SK-N-SH treated with all-trans-retinoic acid at 6 μM for 48 hours (cell line): ENCODE results near the gene RGS4.

Experiments
- ARNTL ChIP-seq: fragments of 450-650 bp; formaldehyde crosslinking; IDR thresholded peaks from 2 replicates; pipeline ENCODE4 v1.5.0; 2020; ENCODE audit warnings: low read depth, mild to moderate bottlenecking, moderate library complexity, borderline replicate concordance
- RARB ChIP-seq: fragments of 250-450 bp; sonication (Bioruptor Pico); IDR thresholded peaks from 2 replicates; pipeline ENCODE4 v1.8.0; 2021; ENCODE audit warnings: mild to moderate bottlenecking, moderate library complexity
- TCF4 ChIP-seq: fragments of 250-450 bp; sonication (Bioruptor Pico); IDR thresholded peaks from 2 replicates; pipeline ENCODE4 v1.8.0; 2021; ENCODE audit warnings: mild to moderate bottlenecking, moderate library complexity, borderline replicate concordance
- TF ChIP-seq, protein P1 (sequence below): fragments of 250-450 bp; sonication (Bioruptor Pico); IDR thresholded peaks from 2 replicates; pipeline ENCODE4 v1.8.0; 2021; ENCODE audit warnings: low read depth, mild to moderate bottlenecking, moderate library complexity, borderline replicate concordance

DNA sequence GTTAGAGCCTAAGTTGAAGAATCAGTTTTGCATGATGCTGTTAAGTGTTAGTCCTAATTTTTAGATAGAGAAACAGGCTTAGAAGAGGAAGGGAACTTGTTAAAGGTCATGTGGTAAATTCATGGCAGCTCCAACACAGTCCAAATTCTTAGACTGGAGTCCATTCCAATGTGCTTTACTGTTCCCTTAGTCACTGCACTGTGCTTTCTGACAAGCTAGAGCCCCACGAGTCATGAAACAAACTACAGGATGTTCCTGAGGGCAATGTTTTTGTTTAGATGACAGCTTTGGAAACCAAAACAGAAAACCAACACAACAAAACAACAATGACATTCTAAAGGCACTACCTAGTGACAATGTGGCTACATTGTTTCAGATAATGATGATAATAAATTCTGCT lies 23.1 kb upstream of the RGS4 start:
- TF ChIP-seq RARB (CRISPR knock-in tag) = no peak
- TF ChIP-seq, protein P1, sequence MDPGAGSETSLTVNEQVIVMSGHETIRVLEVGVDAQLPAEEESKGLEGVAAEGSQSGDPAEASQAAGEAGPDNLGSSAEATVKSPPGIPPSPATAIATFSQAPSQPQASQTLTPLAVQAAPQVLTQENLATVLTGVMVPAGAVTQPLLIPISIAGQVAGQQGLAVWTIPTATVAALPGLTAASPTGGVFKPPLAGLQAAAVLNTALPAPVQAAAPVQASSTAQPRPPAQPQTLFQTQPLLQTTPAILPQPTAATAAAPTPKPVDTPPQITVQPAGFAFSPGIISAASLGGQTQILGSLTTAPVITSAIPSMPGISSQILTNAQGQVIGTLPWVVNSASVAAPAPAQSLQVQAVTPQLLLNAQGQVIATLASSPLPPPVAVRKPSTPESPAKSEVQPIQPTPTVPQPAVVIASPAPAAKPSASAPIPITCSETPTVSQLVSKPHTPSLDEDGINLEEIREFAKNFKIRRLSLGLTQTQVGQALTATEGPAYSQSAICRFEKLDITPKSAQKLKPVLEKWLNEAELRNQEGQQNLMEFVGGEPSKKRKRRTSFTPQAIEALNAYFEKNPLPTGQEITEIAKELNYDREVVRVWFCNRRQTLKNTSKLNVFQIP (CRISPR knock-in tag) = no peak
- no peak for TF ChIP-seq TCF4 (CRISPR knock-in tag)
- TF ChIP-seq ARNTL (CRISPR knock-in tag) = no peak
